ENCODE results near the gene ST6GALNAC2. TPM values are rescaled to one million over a fixed set of nuclear protein-coding genes. Genes with fewer than 3 reads are reported as not detected.

The ST6GALNAC2 gene
- total RNA-seq, 1 experiment from 2014 or later: 0.34 TPM

DNA sequence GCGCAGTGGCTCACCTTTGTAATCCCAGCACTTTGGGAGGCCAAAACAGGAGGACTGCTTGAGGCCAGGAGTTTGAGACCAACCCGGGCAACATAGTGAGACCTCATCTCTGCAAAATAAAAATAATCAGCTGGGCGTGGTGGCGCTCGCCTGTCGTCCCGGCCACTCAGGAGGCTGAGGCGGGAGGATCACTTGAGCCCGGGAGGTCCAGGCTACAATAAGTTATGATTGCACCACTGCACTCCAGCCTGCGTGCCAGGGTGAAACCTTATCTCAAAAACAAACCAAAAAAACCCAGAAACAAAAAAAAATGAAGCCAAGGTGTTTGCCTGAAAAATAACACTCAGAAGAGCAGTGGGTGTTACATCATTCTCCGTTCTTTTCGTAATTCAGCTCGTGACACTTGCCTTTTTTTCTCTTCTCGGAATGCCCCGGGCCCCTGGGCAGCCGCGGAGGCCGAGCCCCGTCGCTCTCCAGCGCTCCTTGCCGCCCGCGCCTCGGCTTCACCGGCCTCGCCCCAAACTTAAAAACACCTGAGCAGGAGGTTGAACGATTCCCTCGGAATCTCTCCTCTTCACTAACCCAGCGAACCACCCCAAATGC lies 28.8 kb downstream of the ST6GALNAC2 start:
- DNase-seq (ENCODE audit: low read depth): no peak

DNA sequence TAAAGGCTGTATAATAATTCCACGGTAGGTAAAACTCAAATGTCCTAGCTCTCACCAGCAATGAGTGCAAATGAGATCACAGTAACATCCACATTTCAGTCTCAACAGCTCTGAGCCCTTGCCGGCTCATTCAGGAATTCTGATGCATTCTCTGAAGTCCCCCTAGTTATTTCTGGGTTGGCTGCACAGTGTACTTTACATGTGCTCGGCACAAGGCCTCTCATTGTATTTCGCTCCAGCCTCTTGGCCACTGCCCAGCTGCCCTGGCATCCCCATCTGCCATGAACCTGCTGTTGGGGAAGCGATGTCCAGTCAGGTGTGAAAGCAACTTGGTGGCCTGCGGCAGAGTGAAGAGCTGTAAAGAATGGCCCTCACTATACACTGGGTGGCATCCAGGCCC lies 31.5 kb downstream of the ST6GALNAC2 start:
- no peak for DNase-seq (ENCODE audit: low read depth)

DNA sequence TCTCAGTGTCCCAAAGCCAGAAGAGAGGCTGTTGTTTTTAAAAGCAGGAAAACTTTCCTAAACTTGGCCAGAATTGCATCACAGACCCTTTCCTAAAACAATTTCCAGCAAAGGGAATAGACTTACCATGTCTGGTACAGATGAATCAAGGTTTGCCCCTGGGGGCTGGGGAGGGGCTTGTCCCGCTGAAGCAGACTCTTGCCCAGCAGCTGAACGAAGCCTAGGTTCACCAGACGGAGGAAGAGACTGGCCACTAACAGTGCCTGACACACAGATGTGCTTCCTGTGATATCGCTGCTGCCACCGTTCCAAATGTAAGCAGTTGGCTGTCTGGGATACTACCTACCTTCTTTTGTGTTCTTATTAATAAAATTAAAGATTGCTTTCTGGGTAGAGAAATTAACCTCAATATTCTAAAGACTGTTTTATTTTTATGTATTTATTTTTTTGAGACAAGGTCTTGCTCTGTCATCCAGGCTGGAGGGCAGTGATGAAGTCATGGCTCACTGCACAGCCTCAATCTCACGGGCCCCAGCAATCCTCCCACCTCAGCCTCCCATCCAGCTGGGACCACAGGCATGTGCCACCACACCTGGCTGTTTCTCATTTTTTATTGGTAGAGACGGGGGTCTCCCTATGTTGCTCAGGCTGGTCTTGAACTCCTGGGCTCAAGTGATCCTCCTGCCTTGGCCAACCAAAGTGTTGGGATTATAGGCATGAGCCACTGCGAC lies 32.3 kb downstream of the ST6GALNAC2 start:
- no peak for DNase-seq (ENCODE audit: low read depth)

DNA sequence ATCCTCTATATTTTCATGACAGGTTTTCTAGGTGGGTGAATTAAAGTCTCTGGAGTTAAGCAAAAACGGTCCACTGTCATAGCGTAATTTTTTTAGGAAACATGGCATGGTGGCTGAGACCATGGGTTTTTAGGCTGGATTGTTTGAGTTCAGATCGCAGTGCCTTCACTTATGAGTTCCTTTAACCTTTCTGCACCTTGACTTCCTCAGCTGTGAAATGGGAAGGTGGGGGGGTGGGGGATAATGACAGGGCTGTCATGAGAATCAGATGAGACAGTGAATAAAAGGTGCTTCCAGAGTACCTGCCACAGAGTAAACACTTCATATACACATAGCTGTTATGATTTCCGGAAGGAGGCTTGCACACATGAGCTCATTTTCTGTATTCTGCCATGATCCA lies 34.0 kb downstream of the ST6GALNAC2 start:
- no peak for DNase-seq (ENCODE audit: low read depth)

DNA sequence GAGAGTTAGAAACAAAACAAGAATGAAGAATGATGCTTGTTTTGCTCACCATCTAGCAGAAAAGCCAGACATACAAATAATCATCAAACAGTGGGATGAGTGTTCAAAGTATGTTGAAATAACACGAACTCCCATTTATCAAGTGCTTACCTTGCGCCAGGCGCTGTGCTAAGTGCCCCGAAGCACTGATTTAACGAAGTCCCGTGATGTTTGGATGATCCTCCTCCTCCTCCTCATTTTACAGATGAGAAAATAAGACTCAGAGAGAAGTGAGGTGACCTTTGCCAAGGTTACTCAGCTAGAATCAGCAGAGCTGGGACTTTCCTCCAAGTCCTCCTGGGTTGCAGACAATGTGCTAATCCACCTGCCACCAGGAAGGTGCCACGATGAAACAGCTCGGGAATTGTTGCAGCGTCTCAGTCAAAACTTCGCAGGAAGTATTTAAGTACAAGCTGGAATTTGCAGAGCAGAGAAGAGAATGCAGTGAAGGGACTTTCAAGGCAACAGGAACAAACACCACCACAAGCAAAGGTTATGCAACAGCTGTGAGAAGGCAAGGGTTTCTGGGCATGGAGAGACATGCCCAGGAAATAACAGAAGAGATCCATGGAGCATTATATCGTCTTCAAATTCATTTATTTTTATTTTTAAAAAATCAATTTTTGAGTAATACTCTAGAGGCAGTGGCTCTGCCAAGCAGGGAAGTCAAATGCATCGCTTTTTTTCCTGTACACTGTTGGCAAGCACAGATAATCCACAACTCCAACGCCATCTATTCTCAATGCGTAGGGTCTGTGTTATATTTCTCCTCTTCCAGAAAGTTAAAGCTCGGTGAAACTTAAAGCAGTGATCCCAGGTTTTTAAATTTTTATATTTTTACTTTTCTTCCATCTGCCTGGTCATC lies 34.7 kb downstream of the ST6GALNAC2 start:
- peak; percentile 67 for DNase-seq (ENCODE audit: low read depth)

DNA sequence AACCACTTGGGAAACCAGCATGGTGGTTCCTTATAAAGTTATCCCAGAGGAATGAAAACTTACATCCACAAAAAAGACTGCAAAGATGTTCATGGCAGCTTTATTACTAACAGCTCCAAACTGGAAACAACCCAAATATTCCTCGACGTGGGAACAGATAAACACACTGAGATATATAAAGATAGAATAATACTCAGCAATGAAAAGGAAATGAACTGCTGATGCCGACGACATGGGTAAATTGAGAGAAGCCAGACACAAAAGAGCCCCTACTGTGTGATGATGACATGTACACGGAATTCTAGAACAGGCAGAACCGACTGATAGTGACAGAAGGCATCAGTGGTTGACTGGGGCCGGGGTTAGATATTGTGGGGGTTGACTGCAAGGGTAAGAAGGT lies 36.1 kb downstream of the ST6GALNAC2 start:
- no peak for DNase-seq (ENCODE audit: low read depth)

DNA sequence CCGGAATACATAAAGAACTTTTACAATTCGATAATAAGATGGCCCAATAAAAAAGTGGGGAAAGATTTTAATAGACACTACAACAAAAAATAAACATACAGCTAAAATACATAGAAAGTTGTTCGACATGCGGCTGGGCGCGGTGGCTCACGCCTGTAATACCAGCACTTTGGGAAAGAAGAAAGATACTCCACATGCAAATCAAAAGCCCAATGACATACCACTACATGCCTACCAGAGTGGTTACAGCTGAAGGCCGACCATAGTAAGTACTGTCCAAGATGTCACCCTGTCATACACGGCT lies 36.5 kb downstream of the ST6GALNAC2 start:
- DNase-seq (ENCODE audit: low read depth): no peak

DNA sequence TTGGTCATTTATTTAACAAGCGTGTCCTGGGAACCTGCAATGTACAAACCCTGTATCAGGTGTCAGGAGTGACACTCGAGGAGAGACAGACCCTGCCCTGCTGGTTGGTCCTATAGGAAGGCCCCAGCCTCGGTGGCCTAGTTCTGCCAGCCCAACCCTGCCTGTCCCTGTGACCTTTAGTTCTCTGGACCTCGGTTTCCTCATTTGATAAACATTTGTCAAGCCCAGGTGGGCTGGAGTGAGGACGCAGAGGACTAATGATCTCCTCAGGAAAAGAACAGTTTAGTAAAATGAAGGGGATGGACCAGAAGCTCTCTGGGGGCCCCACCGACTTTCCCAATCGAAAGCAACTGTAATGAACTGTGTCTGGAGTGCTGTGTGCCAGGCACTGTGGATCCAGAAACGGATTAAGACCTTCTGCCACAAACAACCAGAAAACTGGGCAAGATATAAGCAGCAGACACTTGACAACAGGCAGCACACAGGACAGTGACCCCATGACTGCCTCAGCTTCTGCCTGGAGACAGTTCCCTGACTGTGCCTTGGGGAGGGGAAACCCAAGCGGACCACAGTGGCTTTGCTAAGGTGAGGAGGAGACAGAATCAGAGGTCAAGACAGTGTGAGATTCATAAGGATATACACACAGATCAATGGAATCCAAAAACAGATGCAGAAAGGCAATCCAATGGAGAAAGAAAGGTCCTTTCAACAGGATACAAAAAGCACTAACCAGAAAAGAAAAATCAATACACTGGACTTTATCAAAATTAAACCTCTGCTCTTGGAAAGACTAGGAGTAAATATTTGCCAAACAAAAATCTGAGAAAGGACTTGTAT lies 37.1 kb downstream of the ST6GALNAC2 start:
- DNase-seq (ENCODE audit: low read depth): no peak

DNA sequence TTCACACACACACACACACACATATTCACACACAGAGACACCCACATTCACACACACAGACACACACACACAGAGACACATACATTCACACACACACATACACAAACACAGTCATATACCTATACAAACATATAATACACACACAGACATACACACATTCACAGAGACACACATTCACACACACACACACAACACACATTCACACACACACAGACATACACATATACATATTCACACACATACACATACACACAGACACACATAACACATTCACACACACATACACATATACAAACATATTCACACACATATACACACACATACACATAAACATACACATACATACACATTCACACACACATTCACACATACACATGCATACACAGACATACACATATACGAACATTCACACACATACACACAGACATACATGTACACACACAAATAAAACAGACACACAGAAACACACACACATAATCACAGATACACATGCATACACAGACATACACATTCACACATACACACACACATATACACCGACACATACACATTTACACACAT lies 37.9 kb downstream of the ST6GALNAC2 start:
- no peak for DNase-seq (ENCODE audit: low read depth)

DNA sequence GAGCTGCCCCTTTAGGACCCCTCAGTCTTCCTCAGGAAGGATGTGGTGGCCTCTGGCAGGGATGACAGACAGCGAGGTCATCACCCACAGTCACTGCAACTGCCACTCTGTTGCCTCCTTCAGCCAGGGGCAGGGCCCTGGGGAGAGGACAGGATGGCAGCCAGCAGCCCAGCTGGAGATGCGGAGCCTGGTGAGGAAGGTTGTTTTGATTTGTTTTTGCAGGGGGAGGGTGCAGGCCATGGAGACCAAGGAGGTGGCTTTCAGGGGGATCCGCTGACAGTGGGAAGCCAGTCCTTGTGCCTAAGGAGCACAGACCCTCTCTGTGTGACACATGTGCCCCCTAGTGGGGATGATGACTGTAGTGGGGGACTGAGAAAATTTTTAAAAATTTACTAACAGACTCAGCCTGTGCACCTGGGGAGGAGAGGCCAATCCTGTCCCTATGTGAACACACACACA lies 38.4 kb downstream of the ST6GALNAC2 start:
- DNase-seq (ENCODE audit: low read depth): peak; percentile 70

DNA sequence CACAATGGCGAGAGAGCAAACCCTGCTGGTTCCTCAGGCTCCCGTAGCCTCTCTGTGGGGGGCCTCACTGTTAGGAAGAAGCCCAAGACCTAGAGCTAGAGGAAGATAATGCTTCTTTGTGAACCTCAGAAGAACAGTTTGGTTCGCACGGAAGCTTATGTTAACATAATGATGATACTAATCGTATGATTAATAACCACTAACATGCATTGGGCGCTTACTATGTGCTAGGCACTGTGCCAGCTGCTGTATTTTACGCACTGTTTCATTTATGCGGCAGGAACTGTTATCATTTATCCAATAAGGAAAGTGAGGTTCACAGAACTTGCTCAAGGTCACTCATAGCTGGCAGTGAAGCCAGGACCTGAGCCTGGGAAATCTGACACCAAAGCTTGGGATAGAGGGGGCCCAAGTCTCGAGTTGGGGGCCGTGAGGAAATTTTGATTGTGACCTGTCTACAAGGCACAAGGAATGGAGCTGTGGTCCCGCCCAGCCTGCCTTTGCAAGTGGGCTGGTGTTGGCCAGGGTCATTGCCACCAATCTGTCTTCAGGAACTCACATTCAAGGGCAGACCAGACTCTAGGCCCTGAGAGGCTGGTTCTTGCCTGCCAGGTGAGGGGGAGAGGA lies 39.0 kb downstream of the ST6GALNAC2 start:
- peak; percentile 59 for DNase-seq (ENCODE audit: low read depth)

DNA sequence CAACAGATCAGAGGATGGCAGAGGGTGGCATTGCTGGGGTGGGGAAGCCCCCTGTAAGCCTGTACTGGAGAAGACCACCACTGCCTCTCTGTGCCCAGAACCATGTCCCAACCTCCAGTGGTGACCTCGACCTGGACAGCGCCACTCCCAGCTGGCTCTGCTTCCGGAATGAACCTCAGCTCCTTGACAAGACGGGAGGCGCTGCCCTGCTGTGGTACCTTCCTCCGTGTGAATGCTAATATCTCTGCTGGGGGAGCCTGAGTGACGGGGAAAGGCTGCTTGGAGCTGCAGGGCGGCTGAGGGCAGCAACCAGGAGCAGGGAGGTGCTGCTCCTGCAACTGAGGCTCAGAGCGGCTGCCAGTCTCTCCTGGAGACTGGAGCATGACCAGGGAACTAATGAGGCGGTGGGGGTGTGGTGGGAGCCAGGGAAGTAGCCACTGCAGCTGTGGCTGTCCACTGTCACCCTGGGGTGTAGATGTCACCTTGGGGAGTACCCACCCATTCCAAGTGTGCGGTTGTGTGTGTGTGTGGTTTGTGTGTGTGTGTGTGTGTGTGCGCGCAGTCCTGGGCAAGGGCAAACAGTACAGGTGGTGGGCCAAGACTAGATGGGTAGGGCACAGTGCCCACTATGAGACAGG lies 39.6 kb downstream of the ST6GALNAC2 start:
- DNase-seq (ENCODE audit: low read depth): no peak

DNA sequence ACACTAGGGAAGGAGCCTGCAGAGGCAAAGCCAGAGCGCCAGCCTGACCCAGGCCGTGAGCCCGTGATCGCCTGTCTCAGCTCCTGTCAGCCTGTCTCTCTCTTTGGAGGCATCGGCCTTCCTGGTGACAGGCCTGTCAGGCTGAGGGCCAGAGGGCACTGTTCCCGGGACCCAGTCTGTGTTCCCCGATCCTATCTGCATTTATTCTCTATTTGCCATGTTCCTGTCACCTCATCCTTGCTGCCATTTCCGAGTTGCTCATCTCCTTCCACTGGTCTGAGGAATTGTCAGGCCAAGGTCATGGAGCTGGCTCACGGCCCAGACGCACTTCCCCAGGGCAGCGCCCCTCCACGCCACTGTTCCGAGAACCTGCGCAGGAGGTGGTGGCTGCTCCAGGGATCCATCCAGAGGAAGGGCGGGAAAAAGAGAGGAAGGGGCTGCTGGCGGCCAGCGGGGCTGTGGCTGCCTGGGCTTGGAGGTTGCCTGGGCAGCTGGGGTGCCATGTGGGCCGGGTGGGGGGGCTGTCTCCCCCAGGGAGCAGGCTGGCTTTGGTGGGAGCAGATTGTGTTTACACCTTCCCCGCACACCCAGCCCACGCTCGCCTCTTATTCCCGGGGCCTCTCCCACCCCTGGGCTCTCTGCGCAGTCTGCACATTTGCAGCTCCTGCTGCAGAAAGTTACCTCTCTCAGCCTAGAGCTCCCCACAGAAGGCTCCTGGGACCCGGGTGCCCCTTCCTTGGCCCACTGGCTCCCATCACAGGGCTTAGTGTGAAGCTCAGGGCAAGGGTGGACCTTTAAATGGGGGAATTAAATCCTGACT lies 40.9 kb downstream of the ST6GALNAC2 start:
- DNase-seq (ENCODE audit: low read depth): no peak

DNA sequence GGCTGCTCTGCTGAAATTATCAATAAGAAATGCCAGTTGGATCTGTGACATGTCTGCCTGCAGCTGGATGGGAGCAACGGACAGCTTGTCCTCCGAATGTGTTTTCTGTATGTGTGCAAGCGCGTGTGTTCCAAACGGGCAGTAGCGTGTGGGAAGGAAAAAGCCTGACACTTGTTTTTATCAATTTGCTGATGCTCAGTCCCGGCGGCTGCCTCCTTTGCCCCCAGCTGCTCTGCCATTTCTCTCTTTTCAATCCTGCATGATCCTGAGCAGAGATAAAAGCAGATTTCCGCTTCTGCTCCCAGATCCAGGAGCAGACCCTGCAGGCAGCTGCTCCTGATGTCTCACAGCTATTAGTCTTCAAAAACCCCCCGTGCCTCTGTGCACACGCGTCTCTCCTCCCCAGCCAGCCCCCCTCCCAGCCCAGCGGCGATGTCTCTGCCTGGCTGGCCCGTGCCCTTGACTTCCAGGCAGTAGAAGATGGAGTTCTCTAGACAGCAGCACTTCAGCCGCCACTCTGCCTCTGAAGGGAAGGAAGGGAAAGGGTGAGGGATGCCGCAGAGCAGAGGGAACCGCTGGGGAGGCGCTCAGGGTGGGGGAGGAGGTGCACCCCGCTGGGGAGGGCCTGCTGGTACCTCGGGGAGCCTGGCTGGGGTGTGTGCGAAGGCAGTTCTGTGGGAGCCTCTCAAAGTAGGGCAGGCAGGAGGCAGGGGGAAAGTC lies 41.7 kb downstream of the ST6GALNAC2 start:
- no peak for DNase-seq (ENCODE audit: low read depth)

DNA sequence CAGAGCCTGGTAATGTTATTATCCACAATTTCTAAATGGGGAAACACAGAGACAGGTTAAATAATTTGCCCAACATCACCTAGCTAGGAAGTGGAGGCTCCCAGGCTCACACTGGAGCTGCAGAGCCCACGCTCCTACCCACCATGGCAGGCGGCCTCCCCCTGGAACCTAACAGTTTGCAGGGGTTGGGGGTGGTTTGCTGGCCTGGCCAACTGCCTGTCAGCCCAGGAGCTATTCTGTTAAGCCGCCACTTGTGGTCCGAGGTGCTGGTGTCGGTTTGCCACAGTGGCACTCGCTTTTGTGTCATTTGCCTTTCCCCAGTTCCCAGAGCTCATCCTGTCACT lies 42.2 kb downstream of the ST6GALNAC2 start:
- DNase-seq (ENCODE audit: low read depth): no peak

DNA sequence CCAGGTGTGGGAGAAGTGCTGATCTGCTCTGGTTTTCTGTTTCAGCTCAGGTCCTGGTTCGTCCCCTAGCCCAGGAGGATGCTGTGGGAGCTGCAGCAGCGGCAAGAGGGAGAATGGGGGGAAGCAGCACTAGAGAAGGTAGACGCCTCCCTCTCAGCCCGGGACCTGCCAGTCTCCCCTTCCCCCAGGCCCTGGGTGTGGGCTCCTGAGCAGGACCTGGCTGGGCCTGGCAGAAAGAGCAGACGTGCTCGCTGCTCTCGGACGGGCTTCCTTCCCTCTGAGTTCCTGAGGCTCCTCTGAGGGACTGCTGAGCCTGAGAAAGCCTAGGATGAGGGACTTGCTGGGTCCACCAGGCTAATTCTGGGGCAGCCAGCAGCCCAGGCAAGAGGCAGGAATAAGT lies 42.7 kb downstream of the ST6GALNAC2 start:
- no peak for DNase-seq (ENCODE audit: low read depth)

DNA sequence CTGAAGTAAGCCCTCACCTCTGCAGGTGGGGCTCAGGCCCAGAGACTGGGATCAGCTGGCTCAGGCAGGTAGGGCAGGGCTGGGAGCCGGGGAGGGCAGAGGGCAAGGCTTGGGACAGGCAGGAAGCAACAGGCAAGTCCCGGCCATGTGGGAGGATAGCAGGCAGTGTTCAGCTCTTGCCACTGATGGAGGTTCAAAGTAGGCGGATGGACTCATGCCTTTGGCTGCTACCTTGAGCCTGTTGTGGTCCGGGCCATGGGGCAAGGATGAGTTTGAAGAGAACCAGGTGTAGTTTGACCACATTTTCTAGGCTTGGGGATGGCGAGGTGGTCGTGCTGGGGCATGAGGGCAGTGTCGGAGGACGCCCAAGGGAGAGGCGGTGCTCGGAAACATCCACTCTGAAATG lies 43.1 kb downstream of the ST6GALNAC2 start:
- DNase-seq (ENCODE audit: low read depth): no peak

DNA sequence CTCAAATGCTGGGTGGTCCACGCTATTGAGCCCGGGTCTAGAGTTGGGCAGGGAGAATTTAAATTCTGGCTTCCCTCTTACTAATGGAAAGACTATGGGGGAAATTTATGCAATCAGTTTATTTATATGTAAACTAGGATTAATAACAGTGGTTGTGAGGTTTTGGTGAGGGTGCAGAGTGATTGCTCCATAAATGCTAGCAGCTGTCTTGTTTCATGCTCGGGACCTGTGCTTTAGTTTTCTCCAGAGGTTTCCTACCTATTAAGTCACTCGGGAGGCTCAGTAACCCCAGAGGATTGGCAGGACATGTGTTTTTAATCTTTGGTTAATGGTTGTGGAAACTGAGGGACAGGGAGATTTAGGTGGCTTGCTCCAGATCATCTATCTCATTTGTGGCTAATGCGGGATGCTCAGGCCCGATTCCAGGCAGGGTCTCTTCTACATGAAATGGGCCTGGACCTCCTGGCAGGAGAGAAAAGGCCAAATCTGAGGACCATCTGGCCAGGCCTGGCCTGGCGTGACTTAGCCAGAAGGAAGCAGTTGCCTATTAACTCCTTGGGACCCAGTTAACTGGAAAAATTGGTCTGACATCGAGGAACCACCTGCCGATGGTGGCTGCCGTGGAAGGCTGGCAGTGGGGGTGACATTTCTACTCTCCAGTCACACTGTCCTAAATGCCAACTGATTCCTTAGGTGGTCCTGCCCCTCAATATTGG lies 43.8 kb downstream of the ST6GALNAC2 start:
- no peak for DNase-seq (ENCODE audit: low read depth)
